SH-SY5Y (cell line): ENCODE measurements around the gene ALPK3.

Source experiments
- GATA2 ChIP-seq: IDR thresholded peaks from 2 replicates; pipeline ENCODE4 v1.6.1; 2011; ENCODE audit warnings: mild to moderate bottlenecking, low read depth, low read length
- GATA3 ChIP-seq: IDR thresholded peaks from 2 replicates; pipeline ENCODE4 v1.6.1; 2011; ENCODE audit warnings: low read depth, mild to moderate bottlenecking, low read length, moderate library complexity

GRCh38 chr15:84876269-84876668 is 59.1 kb downstream of the ALPK3 start:
- TF ChIP-seq GATA2 (no peak), GATA3 (no peak)
